Glomerular endothelial cell (primary cell): ENCODE data around the gene FSIP2. TPM values are rescaled to one million over a fixed set of nuclear protein-coding genes. Genes with fewer than 3 reads are reported as not detected.
A peak's percentile ranks its signal among the peaks of the same experiment; 100 is the strongest.

Source experiments
- DNase-seq: peaks from one replicate; pipeline ENCODE4 v3.0.0-alpha.2; 2011; ENCODE audit warnings: low read depth, low spot score; ENCODE audit errors: extremely low read depth
- total RNA-seq: library from RNA; depleted of rRNA; stranded (reverse); fragments of >200 nt; gene quantifications from 2 replicates; pipeline ENCODE4 v1.2.3, GENCODE V29; 2015

The FSIP2 gene, protein sequence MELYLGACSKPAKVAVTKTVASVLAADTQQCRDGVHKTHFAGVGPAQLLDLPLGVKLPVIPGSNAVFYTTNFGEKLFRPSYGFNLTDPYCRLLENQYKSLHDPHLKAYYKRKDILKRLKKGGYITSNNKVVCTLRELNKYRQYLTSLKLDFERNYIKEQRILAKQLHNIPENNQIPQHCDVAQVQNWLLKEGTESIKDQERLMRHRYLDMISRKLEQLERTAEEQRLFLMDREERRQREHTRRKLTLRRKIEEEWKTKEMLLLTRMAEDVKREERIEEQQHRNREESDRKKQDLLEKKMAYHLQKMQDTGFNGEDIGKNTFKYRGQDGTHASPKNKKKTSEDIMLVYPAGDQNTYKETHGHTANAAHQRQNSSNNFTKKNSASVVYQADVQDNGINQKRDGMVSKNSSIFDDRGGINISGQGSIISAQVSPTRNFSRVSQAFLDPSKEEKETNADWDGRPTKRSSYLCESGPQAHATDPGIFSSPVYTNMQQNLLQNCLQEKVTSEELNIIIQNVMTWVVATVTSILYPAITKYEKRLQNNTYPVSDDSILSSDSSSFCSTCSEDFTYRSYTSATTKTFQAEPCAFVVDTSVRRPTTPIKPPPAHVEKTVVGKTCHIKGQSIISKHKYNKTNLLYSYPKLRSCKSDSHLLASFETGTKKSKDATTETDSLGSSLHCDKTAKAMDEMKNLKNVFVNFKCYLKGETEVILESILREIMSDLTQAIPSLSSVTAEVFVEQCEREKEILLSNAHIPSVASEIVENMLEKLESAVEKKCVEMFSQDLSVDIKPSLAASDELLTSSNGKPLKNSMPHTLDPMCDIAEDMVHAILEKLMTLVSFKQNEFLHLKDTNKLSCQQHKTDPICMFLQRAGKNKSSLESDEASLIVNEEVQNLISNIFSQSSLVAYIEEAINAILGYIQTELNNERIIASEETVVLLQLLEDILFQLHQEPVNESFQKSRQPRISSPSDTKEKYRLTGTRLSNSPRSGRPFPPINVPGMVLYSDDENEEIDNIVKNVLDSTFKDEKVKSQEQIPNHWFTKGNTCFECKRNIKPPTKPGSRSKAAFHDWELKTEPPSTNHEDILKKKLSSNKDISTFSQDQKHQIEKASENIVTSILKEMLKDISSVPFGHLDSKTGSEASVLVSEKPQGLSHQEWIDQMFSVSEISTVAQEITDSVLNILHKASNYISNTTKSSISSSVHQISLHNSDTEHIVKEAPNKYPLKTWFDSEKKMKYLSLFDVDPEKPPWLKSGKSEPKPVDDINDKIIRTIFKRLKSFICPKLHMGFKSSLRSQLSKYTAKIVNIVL (N-terminal part only)
- total RNA-seq = 0.24 and 0.82 TPM in 2 replicates

DNA sequence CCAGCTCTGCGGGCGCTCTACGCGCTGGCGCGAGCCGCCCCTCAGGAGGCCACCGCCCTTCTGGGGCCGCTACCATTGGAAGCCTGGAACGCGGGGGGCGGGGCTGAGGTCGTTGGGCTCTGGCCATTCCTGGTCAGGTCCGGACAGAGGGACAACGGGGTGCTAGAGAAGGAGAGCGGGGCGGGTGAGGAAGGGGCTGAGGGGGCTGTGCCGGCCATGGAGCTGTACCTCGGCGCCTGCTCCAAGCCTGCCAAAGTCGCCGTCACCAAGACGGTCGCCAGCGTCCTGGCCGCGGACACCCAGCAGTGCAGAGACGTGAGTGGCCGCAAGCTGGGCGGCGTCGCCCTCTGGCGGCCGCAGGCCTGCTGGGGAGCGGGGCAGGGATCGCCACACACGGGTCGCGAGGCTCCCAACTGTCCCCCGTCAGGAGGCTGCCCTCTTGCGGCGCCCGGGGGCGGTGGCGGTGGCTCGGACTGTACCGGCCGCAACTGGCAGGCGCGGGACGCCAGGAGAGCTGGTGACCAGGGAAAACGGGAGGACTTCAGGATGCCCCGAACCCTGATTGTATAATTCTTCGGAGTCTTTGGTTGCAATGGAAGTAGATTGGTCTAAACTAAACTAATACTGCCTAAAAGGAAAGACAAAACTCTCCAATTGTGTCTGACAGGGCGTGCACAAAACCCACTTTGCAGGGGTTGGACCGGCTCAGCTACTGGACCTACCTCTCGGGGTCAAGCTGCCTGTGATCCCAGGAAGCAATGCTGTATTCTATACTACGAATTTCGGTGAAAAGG, at the start of gene FSIP2:
Gene FSIP2 (plus strand): TSS at position 126 of the 794 bp plus-strand sequence. CDS start 91 bp downstream, at position 217.
- peak; percentile 14 for DNase-seq

DNA sequence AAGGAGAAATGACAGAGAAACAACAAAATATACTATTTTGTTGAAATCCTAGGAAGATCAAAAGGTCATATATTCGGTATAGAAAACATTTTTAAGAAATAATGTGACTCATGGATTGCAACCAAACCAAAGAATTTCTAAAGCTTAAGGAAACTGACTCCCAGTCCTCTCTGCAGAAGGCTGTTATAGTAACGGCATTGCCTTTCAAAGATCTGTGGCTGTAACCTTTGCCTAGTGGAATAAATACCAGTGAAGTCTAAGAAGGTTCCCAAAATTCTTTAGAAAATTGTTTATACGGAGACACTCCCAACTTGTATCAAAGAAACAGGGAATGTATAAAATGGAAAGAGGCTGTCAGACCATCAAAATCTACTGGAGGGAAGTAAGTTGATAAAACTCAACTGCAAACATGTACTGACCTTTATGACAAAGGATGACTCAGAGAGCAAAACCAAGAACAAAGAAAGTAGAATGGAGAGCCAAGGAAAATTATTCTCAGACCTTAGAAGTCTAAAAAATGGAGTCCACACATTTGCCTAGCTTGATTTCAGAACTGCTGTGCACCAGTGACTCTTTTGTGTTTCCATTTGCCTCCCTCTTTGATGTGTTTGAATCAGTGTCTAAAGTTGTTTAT, 48.6 kb upstream of the FSIP2 start:
- no peak for DNase-seq

DNA sequence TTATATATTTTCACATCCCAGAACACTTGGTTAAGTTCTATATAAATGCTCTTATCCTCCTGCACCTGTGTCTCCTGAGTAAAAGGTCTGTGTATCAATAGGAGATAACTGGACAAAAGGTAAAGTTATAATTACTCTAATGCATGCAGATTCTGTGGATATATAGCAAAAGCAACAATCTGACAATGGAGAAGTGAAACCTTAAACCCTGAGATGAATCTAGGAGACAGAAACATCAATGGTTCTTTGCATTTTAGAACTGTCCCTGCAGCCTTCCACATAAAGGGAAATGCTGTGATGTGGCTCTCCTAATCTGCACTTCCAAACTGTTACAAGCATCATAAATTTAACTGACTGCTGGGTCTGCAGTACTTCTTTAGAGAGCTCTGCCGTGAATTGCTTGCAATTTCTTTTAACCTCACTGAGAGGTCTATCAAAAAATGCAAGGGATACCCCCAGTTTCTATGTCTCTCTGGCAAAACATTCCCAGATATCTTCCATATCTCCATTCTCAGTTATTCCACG, 42.8 kb upstream of the FSIP2 start:
- no peak for DNase-seq

DNA sequence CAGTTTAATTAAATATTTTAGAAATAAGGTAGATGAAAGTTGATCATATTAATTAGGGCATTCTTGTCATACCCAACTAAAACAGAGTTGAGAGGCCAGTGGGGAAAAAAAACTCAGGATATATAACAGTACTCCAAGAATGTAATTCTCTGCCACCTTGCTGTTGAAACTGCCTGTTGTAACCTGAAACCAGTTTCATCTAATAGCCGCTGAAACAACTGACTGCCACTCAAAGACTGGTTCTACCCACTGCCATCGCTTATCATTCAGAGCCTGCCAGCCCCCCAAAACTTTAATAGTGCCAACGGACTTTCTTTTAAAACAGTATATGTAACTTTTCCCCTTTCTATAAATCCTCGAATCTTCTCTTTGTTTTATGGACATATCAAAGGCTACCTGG, 37.7 kb upstream of the FSIP2 start:
- no peak for DNase-seq

DNA sequence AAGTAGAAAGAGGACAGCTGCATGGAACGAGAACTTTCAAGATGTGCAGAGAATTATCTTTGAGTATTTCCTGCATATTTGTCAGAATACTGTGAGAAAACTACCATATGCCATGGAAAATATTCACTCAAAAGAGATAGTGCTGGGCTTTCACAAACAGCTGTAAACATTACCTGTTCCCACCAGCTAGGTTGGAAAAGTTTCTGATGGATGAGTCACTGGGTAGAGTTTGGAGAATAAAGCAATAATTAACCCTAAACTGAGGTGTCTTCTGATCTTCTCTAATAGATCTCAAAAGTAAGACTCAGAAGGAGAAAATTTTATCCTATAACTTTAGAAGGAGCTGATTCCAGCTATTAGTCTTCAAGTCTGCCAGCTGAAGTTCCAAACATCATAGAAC, 3.9 kb upstream of the FSIP2 start:
- DNase-seq = no peak

GRCh38 chr2:185736210-185736609, 2.4 kb upstream of the FSIP2 start:
- DNase-seq = no peak

- DNase-seq = no peak
These were observed 7.6 kb downstream of the FSIP2 start for GRCh38 chr2:185745864-185746859.

- DNase-seq = no peak
These were observed 18.8 kb downstream of the FSIP2 start for GRCh38 chr2:185757356-185757755.

DNA sequence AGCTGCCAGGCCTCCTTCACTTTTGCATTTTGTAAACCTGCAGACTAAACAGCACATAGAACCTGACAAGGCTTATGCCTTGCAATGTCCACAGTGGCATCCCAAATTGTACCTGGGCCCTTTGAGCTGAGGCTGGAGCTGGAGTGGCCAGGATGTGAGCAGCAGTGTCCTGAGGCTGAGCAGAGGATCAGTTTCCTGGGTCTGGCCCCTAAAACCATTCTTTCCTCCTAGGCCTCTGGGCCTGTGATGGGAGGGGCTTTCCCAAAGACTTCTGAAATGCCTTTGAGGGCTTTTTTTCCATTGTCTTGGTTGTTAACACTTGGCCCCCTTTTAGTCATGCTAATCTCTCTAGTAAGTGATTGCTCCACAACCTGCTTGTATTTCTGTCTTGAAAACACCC, 32.8 kb downstream of the FSIP2 start:
- DNase-seq = no peak

DNA sequence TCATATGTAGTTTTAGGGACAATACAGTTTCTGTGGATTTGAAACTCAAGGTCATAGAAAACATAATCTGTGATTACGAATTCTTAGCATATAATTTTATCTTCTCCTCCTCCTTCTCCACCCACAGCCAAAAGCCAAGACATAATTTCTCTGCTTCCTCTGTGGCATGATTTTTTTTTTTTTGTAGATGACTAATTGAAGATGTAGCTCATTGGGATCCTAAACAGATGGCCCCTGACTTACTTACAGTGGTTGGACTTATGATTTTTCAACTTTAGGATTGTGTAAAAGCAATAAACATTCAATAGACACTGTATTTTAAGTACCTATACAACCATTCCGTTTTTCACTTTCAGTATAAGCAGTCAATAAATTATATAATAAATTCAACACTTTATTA, 42.3 kb downstream of the FSIP2 start:
- DNase-seq = no peak

DNA sequence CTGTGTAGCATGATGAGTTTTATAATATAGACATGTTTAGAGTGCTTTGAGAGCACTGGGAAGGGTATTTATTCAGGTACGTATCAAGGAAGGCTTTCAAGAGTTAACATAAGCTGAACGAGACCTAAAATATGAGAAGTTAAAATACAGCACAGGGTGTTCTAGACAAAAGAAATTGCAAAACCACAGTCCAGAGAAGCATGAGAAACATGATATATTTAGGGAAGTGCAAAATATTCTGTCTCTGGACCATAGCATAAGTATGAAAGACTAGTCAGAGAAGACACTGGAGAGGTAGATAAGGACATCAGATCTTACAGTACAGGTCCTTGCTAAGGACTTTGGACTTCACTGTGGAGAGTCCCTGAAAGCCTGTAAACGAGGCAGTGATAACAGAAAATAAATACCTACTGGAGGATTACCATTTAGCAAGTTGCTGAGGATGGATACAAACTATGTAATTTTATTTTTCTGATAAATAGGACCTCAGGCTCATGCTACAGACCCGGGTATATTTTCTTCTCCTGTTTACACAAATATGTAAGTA, 43.7 kb downstream of the FSIP2 start:
- DNase-seq = no peak

- no peak for DNase-seq
These were observed 46.6 kb downstream of the FSIP2 start for GRCh38 chr2:185785156-185785555.

DNA sequence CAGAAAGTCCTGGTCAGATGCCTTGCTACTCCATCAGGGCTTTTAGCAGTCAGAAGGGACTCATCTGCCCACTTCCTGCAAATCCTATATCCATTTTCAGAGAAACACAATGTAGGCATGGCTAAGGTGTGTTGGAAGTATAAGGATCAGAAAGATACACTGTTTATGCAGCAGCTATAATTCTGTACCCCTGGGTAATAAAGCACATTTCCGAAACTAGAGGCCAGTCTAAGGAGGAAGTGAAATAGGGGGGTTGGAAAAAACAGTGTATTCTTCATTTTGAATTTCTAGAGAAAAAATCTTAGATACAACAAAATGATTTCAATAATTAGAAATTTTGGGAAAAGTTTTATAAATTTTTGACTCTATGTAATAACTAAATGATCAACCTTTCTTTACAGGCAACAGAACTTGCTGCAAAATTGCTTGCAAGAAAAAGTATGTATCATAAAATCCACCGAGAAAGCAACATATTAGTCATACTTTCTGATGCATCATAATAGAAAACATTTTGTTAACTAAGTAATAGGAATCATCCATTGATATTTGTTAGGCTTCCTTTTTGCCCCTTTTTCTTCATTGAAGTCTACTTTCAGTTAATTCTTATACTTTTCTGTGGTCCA, 47.4 kb downstream of the FSIP2 start:
- DNase-seq = no peak

DNA sequence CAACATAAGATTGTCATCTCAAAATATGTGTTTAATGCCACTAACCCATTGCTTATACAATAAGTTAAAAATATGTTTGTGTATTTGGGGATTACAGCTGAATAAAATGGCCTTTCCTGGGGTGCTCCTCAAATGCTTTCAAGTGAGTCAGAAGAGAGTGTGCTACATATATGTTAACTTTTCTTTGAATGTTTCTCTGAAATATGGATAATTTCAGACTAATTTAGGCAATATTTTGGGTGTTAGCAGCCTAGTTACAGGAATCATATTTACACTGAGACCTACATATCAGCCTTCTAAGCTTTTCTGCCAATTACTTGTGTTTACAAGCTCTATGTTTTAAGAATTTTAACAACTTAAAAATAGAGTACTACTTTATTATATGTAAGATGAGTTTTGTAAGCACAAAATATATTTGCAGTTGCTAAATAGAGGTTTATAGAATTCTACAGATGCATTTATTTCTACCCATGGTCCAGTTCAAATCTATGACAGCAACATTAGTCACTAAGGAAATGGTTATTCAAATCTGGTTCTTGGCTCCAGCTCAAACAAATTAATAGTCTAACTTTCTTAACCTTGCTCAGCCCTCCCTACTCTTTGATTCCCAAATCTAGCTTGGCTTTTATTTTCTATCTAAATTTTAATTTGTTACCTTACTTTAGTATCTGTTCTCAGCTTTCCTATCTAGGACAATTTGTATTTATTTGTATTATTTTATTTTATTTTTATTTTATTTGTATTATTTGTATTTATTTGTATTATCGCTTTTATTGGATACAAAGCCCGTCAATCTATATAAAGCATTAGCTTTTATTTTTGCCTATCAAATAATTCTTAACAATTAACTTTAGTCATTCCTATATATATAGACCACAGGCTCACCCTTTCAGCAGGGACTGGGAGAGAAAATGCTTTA, 48.9 kb downstream of the FSIP2 start:
- no peak for DNase-seq

GRCh38 chr2:185790361-185790760, 51.8 kb downstream of the FSIP2 start:
- no peak for DNase-seq
